GM18505 (cell line): ENCODE data around the gene FKBP8.

Source experiments
- ATAC-seq: cut with Tn5 transposase; IDR thresholded peaks from one replicate; pipeline ENCODE4 v1.9.1; 2021; ENCODE audit not compliant: unreplicated experiment
- POLR2A ChIP-seq: IDR thresholded peaks from 4 replicates; pipeline ENCODE4 v1.6.1; 2011; ENCODE audit warnings: borderline replicate concordance; ENCODE audit not compliant: insufficient read depth, insufficient read length; ENCODE audit errors: extremely low read depth

The FKBP8 gene

GRCh38 chr19:18506101-18506930, 37.1 kb downstream of the FKBP8 start:
- no peak for TF ChIP-seq POLR2A
- ATAC-seq: no peak

DNA sequence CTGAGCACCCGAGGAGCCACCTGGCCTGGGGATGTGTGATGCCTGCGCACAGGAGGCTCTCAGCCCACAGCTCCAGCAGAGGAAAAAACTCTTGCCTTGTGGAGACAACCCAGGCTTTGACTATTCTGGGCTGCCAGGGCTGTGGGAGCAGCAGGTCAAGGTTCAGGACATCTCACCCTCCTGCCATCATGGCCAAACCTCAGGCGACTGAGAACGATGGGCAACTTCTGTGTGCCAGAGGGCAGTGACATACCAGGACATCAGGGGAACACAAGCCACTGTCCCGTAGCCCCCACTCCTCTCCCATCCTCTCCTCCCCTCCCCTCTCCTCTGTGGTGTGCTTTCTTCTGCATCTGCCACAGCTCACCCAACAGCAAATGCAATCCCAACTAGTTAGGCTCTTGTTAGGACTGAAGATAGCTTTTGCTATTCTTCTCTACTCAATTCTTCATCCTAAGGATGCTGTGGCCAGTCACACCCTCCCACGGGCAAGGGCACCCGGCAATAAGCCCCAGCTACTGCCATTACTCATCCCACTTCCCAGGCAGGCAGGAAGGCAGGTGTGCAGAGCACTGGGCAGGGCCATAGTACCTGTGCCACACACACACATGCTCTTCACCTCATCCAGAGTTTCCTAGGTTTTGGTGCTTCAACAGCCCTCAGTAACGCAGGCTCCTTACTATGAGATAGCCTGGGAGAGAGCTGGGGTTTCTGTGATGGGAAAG, 38.3 kb downstream of the FKBP8 start:
- TF ChIP-seq POLR2A: no peak
- ATAC-seq: no peak

- TF ChIP-seq POLR2A: no peak
- no peak for ATAC-seq
Measured at GRCh38 chr19:18503971-18504885, 39.1 kb downstream of the FKBP8 start.

DNA sequence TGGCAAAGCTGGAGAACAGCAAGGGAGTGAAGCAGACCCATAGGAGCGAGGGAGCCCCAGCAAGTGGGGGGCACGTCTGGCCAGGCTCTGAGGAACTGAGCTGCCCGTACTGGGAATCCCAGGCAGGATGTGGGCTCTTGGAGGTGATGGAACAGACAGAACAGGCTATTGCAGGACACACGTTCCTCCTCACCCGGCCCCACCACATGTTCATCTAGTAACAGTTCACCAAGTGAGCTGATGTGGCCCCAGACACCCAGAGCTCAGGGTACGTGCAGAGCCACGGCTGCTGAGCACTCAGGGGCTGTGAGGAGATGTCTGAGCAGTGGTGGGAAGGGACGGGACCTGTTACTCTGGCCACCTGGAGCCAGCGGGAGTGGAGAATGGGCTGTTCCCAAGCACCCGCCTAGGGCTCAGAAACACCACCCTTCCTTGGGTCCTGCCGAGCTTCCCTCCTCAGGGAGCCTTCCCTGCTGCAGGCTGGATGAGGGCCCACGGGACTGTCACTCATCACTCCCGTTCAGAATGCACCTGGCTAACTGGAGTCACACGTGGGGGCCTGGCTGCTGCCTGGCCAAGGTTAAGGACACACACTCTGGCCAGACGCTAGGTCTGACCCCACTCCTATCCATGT, 39.9 kb downstream of the FKBP8 start:
- ATAC-seq: no peak
- no peak for TF ChIP-seq POLR2A

DNA sequence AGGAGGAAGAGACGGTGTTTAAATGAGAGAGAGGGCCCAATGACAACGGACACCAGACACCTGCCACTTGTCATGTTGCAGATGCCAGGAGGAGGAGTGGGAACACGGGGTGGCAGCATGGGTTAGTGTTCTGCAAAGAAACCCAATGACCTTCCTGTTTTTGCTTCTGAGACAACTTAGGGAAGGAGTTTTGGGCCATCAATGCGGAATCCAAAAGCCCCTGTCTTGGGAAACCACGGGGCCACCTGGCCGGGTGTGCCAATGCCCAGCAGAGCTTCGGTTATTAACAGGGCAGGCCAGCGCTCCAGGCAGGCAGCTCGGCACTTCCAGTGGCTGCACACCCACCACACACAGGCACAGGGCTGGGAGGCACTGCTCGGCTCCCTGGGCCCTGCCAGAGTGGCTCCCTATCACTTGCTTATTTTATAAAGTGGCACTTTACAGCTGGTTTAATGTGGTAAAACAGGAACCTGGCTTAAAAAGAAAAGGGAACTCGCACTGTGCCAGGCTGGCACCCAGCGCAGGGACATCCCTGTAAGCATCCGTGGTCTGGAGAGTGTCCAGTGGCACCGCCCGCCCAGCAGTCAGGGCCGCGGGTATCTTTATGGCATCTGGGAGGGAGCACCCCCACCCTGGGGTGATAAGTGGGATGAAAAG, 40.6 kb downstream of the FKBP8 start:
- ATAC-seq: no peak
- TF ChIP-seq POLR2A: no peak

DNA sequence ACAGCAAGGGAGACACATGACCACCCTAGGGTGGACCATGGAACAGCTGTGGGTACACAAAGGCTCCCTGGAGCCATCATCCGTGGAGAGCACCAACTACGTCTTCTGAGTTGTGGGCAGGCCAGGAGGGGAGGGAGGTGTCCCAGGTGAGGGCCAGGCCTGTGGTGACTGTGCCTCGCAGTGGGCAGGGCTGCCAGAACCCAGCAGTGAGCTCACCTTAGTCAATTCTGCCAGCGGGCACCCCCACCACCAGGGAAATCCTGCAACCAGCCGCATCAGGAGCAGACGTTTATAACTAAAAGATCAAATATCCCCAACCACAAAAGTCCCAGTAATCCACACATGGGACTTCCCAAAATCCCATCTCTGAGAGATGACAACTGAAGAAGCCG, 41.1 kb downstream of the FKBP8 start:
- no peak for ATAC-seq
- TF ChIP-seq POLR2A: no peak

DNA sequence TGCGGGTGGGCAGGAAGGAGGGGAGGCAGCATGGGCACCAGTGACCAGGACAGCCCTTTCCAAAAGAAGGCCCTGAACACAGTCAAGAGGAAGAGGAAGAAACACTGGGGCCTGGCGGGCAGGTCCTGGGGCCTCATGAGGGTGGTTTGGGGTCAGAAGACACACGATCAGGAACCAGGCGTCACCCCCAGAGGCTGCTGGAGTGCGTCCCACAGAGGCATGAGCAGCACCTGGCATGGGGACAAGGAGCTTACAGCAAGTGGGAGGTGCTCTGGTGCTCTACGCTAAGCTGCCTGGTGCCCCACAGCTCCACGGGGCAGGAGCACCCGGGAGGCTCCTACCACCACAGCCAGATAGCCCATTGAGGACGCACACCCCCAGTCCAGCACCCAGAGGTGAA, 41.5 kb downstream of the FKBP8 start:
- no peak for ATAC-seq
- TF ChIP-seq POLR2A: no peak

DNA sequence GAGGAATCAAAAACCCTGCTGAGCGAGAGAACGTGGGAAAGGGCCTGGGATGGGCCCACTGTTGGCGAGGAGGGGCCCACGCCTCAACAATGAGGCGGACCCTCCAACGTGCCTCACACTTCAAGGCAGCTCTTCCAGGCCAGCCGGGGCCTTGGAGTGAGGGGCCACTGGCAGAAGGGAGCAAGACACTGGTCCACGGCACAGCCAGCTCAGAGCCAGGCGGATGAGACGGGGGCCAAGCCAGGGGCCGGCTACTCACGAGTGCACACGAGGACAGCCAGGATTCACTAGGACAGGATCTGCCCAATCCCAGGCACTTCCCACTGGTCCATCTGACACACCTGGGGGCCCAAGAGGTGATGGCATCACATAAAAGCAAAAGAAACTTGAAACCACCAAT, 42.0 kb downstream of the FKBP8 start:
- no peak for TF ChIP-seq POLR2A

GRCh38 chr19:18500799-18501198, 42.6 kb downstream of the FKBP8 start:
- no peak for ATAC-seq
- TF ChIP-seq POLR2A: no peak

More for the DNA sequence above, 42.0 kb downstream of the FKBP8 start:
- ATAC-seq: no peak

DNA sequence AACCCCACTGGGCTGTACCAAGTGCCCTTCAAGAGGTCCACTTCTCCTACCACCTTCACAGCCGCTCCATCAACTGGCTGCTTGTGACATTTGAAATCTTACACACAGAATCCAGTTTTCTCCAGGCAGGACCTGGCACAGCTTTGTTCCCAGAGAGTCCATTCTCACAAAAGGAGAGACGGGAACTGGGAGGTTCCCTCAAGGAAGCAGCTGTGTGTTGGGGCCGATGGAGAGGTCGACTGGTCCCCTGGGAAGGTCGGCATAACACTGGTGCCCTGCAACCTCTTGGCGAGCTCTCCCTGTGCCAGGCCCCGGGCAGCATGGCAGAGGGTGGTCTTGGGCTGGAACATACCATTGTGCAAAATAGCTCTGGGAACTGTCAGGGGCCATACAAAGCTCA, 43.0 kb downstream of the FKBP8 start:
- no peak for TF ChIP-seq POLR2A
- no peak for ATAC-seq

DNA sequence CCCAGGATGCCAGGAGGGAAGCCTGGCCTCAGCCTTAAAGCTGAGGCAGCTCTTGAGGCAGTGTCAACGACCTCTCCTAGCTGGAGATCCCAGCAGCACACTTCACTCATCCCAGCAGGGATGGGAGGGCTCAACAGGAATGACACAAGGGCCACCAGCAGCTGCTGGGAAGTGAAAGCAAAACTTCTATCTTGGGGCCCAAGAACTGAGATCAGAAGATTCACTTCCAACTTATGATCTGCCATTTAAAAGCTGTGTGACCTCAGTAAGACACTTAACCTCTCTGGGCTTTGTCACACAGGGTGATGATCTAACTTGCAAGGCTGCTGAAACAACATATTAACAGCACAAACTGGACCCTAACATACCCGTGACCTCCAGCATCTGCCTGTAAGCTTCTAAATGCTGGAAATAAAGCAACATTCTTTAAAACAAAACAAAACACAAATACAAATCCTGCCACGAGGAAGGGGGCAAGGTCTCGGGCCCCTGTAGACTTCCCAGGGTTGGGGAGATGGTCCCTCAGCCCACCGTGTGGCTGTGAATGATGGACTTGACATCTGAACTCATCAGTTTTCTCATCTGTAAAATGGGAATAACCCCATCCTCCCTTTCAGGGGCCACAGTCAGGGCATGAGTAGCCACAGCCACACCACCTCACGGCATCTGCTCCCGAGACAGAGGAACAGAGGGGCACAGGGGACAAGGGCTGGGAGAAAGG, 44.2 kb downstream of the FKBP8 start:
- TF ChIP-seq POLR2A: no peak
- ATAC-seq: no peak

GRCh38 chr19:18496980-18497256, 46.5 kb downstream of the FKBP8 start:
- no peak for ATAC-seq
- TF ChIP-seq POLR2A: no peak
